Measurements from ENCODE around the gene SFT2D3.

Gene SFT2D3

GRCh38 chr2:127664895-127665225, 36.4 kb upstream of the SFT2D3 start:
- no peak for DNase-seq

GRCh38 chr2:127665267-127665893, 35.9 kb upstream of the SFT2D3 start:
- no peak for DNase-seq

GRCh38 chr2:127669056-127669455, 32.2 kb upstream of the SFT2D3 start:
- no peak for DNase-seq

- no peak for DNase-seq
These were observed 31.0 kb upstream of the SFT2D3 start for GRCh38 chr2:127670055-127670956.

GRCh38 chr2:127670957-127671290, 30.4 kb upstream of the SFT2D3 start:
- DNase-seq, result no peak

GRCh38 chr2:127671557-127672302, 29.6 kb upstream of the SFT2D3 start:
- no peak for DNase-seq

- no peak for DNase-seq
These were observed 28.7 kb upstream of the SFT2D3 start for GRCh38 chr2:127672341-127673224.

GRCh38 chr2:127673291-127674069, 27.8 kb upstream of the SFT2D3 start:
- DNase-seq, result no peak

- DNase-seq, result no peak
These were observed 26.8 kb upstream of the SFT2D3 start for GRCh38 chr2:127674241-127675209.

- DNase-seq, result peak; percentile 11
These were observed 25.7 kb upstream of the SFT2D3 start, which contains the start of gene LIMS2 for GRCh38 chr2:127675331-127676261. Gene LIMS2 (minus strand): TSS chr2:127675530. CDS start chr2:127675024, 506 bp downstream.

GRCh38 chr2:127676906-127677305, 24.4 kb upstream of the SFT2D3 start:
- no peak for DNase-seq

- no peak for DNase-seq
These were observed 22.8 kb upstream of the SFT2D3 start for GRCh38 chr2:127678531-127678930.

- DNase-seq, result no peak
These were observed 22.3 kb upstream of the SFT2D3 start for GRCh38 chr2:127678991-127679390.

GRCh38 chr2:127679680-127680361, 21.5 kb upstream of the SFT2D3 start:
- DNase-seq, result no peak

- no peak for DNase-seq
These were observed 20.5 kb upstream of the SFT2D3 start for GRCh38 chr2:127680706-127681287.

- DNase-seq, result no peak
These were observed 20.0 kb upstream of the SFT2D3 start for GRCh38 chr2:127681288-127681804.

- no peak for DNase-seq
These were observed 19.1 kb upstream of the SFT2D3 start for GRCh38 chr2:127681976-127682857.

Data from COR-L47 (cell line).